ENCODE results near the gene CHCHD6. TPM values are rescaled to one million over a fixed set of nuclear protein-coding genes. Genes with fewer than 3 reads are reported as not detected.

The CHCHD6 gene
- total RNA-seq, 1 experiment from 2014 or later, result 45.9 TPM

GRCh38 chr3:126661532-126662364, 42.3 kb upstream of the CHCHD6 start:
- BruUV-seq (replicated peaks), result no TSS peak
- no peak for TF ChIP-seq CTCF (IDR thresholded peaks at IDR 0.05; ENCODE audit: unreplicated experiment)
- intact Hi-C loops (cut with micrococcal nuclease; ENCODE audit: unreplicated experiment), result no loop called here
- Mint-ChIP-seq H3K27me3 (ENCODE audit: unreplicated experiment) (peaks cover 69% of the 10 kb centered on the region), H3K9me3 (ENCODE audit: low read depth, unreplicated experiment) (peaks cover 6% of the 10 kb centered on the region), H3K36me3 (ENCODE audit: insufficient read depth, unreplicated experiment) (peaks cover 4% of the 10 kb centered on the region), H3K27ac (ENCODE audit: unreplicated experiment) (no peak overlapping the region), H3K4me1 (ENCODE audit: low read depth, unreplicated experiment) (no peaks in the 10 kb centered on the region), H3K4me3 (ENCODE audit: low read depth, unreplicated experiment) (no peak overlapping the region)
- DNase-seq, result peak; percentile 0
- CTCF ChIA-PET, result no interaction called here

DNA sequence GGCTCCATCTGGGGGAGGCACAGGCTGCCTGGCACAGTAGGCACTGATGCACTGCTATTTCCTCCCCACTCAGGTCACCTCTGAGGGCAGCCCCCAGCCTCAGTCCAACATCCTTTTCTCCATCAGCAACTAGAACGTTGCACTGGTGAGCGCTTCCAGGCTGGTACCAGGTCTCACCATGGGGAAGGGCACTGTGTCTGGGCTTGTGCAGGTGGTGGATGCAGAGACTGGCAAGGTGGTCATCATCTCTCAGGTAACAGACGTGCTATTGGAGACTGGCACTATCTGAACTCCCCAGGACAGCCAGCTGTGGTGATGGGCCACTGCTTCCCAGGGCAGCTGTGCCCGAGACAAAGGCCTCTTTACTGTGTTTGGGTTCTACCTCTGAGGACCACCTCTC, 40.8 kb upstream of the CHCHD6 start:
- no TSS peak for BruUV-seq (replicated peaks)

DNA sequence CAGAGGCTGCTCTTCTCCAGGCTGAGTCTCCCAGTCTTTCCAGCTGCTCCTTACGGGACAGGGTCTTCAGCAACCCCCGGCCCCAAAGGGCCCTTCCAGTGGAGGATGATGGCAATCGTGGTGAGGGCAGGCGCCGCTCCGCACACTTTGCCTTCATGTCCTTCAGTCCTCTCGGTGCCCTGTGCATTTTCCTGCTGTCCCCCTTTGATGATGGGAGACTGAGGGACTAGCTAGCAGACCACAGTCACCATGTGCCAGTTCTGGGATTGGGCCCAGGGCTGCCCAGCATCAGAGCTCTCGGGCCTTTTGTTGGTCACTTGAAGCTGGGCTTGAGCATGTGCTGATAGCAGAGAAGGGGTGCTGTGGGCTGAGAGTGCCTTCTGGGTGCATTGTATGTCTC, 40.3 kb upstream of the CHCHD6 start:
- H3K27ac Mint-ChIP-seq (ENCODE audit: unreplicated experiment), result no peak overlapping the region
- no TSS peak for BruUV-seq (replicated peaks)
- intact Hi-C loops (cut with micrococcal nuclease; ENCODE audit: unreplicated experiment), result no loop called here
- TF ChIP-seq CTCF (IDR thresholded peaks at IDR 0.05; ENCODE audit: unreplicated experiment), result no peak
- no peak overlapping the region for H3K4me3 Mint-ChIP-seq (ENCODE audit: low read depth, unreplicated experiment)
- peak; percentile 4 for DNase-seq
- peaks cover 2% of the 10 kb centered on the region for H3K9me3 Mint-ChIP-seq (ENCODE audit: low read depth, unreplicated experiment)
- H3K36me3 Mint-ChIP-seq (ENCODE audit: insufficient read depth, unreplicated experiment), result no peaks in the 10 kb centered on the region
- no peaks in the 10 kb centered on the region for H3K4me1 Mint-ChIP-seq (ENCODE audit: low read depth, unreplicated experiment)
- CTCF ChIA-PET, result no interaction called here
- H3K27me3 Mint-ChIP-seq (ENCODE audit: unreplicated experiment), result peaks cover 84% of the 10 kb centered on the region

More for the DNA sequence above, 40.8 kb upstream of the CHCHD6 start:
- H3K4me3 Mint-ChIP-seq (ENCODE audit: low read depth, unreplicated experiment), result no peak overlapping the region
- peaks cover 84% of the 10 kb centered on the region for H3K27me3 Mint-ChIP-seq (ENCODE audit: unreplicated experiment)
- no peaks in the 10 kb centered on the region for H3K4me1 Mint-ChIP-seq (ENCODE audit: low read depth, unreplicated experiment)
- no peak for DNase-seq
- no peak for TF ChIP-seq CTCF (IDR thresholded peaks at IDR 0.05; ENCODE audit: unreplicated experiment)
- intact Hi-C loops (cut with micrococcal nuclease; ENCODE audit: unreplicated experiment), result no loop called here
- H3K36me3 Mint-ChIP-seq (ENCODE audit: insufficient read depth, unreplicated experiment), result peaks cover under 1% of the 10 kb centered on the region
- peaks cover 3% of the 10 kb centered on the region for H3K9me3 Mint-ChIP-seq (ENCODE audit: low read depth, unreplicated experiment)
- H3K27ac Mint-ChIP-seq (ENCODE audit: unreplicated experiment), result no peak overlapping the region
- CTCF ChIA-PET, result no interaction called here

DNA sequence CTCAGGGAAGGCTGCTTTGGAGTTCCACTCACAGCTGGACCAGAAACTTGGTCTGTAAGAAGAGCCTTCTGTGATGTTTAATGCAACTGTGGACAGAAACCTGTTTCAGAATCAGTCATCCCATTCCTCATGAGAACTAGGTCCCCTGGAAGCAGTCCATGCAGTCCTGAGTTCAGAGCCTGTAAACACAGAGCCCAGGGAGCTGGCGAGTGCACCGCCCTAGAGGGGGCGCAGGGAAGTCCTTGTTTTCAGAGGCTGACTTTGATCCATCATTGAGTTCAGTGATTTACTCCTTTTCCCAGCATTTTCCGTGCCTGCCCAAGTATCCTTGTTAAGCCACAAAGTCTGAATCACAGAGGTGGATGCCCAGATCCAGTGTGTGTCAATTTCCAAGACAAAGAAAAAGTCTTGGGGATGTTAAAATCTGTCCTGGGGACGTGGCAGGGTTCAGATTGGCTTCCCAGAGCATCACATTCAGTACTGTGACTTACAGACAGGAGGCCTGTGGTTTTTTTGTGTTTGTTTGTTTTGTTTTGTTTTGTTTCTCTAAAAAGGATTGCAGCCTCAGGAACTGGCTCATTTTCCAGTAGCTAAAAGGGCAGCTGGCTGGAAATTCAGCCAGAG, 39.3 kb upstream of the CHCHD6 start:
- H3K27me3 Mint-ChIP-seq (ENCODE audit: unreplicated experiment), result peaks cover 84% of the 10 kb centered on the region
- H3K4me1 Mint-ChIP-seq (ENCODE audit: low read depth, unreplicated experiment), result no peaks in the 10 kb centered on the region
- peak; percentile 42 for DNase-seq
- H3K9me3 Mint-ChIP-seq (ENCODE audit: low read depth, unreplicated experiment), result peaks cover 2% of the 10 kb centered on the region
- intact Hi-C loops (cut with micrococcal nuclease; ENCODE audit: unreplicated experiment), result no loop called here
- H3K4me3 Mint-ChIP-seq (ENCODE audit: low read depth, unreplicated experiment), result no peak overlapping the region
- H3K36me3 Mint-ChIP-seq (ENCODE audit: insufficient read depth, unreplicated experiment), result no peaks in the 10 kb centered on the region
- no peak overlapping the region for H3K27ac Mint-ChIP-seq (ENCODE audit: unreplicated experiment)
- no TSS peak for BruUV-seq (replicated peaks)
- TF ChIP-seq CTCF (IDR thresholded peaks at IDR 0.05; ENCODE audit: unreplicated experiment), result peak; percentile 35
- CTCF ChIA-PET, result no interaction called here
